HepG2 (cell line): ENCODE data around the gene MYH9. TPM values are rescaled to one million over a fixed set of nuclear protein-coding genes. Genes with fewer than 3 reads are reported as not detected.
"Not testable (repeated sequence)": the region's sequence is repeated elsewhere in the genome, so short reads cannot be mapped to it uniquely, and the experiment has no call there.

Experiments used
- ELF1 ChIP-seq: sonication (generic); formaldehyde crosslinking; IDR thresholded peaks from 2 replicates; pipeline ENCODE4 v1.4.0; 2020; ENCODE audit warnings: missing genetic modification reagents
- FOXC1 ChIP-seq: sonication (generic); formaldehyde crosslinking; IDR thresholded peaks from 2 replicates; pipeline ENCODE4 v1.8.0; 2022; ENCODE audit warnings: mild to moderate bottlenecking, missing genetic modification reagents, borderline replicate concordance
- FOXP1 ChIP-seq, 2 experiments: fragments of 450-650 bp in 1 of 2; IDR thresholded peaks; 2 replicates each; pipeline ENCODE4 v1.6.1; 2017 to 2018; ENCODE audit warnings: antibody characterized with exemption in 1 of 2
- FOXP4 ChIP-seq: sonication (generic); formaldehyde crosslinking; IDR thresholded peaks from 2 replicates; pipeline ENCODE4 v1.4.0; 2020; ENCODE audit warnings: missing genetic modification reagents
- GATAD2A ChIP-seq: IDR thresholded peaks from 2 replicates; pipeline ENCODE4 v1.6.1; 2016
- HDAC1 ChIP-seq: sonication (generic); formaldehyde crosslinking; IDR thresholded peaks from 2 replicates; pipeline ENCODE4 v1.5.1; 2020; ENCODE audit warnings: mild to moderate bottlenecking, missing genetic modification reagents
- HDAC2 ChIP-seq: sonication (generic); formaldehyde crosslinking; IDR thresholded peaks from 2 replicates; pipeline ENCODE4 v1.4.0; 2020; ENCODE audit warnings: missing genetic modification reagents
- KDM5B ChIP-seq: sonication (generic); formaldehyde crosslinking; IDR thresholded peaks from 2 replicates; pipeline ENCODE4 v1.4.0; 2020; ENCODE audit warnings: missing genetic modification reagents, mild to moderate bottlenecking, borderline replicate concordance
- MED1 ChIP-seq: sonication (generic); formaldehyde crosslinking; IDR thresholded peaks from 2 replicates; pipeline ENCODE4 v1.4.0; 2020; ENCODE audit warnings: missing genetic modification reagents
- MEIS1 ChIP-seq: sonication (generic); formaldehyde crosslinking; IDR thresholded peaks from 2 replicates; pipeline ENCODE4 v1.9.0; 2021; ENCODE audit warnings: mild to moderate bottlenecking, missing genetic modification reagents, moderate library complexity, borderline replicate concordance
- NR2F6 ChIP-seq, 2 experiments: IDR thresholded peaks; 2 replicates each; pipeline ENCODE4 v1.6.1; 2016; ENCODE audit warnings: antibody characterized with exemption in 1 of 2, mild to moderate bottlenecking in 1 of 2
- PHF20 ChIP-seq: sonication (generic); formaldehyde crosslinking; IDR thresholded peaks from 2 replicates; pipeline ENCODE4 v1.5.0; 2020; ENCODE audit warnings: mild to moderate bottlenecking, missing genetic modification reagents
- SOX5 ChIP-seq: IDR thresholded peaks from 2 replicates; pipeline ENCODE4 v1.6.1; 2016; ENCODE audit warnings: borderline replicate concordance
- SRF ChIP-seq: IDR thresholded peaks from 2 replicates; pipeline ENCODE4 v1.6.1; 2011; ENCODE audit warnings: mild to moderate bottlenecking, low read depth, low read length, moderate library complexity
- TCF12 ChIP-seq, 2 experiments: fragments of 450-650 bp in 1 of 2; sonication (generic) in 1 of 2; formaldehyde crosslinking in 1 of 2; IDR thresholded peaks; 2 replicates each; pipeline versions ENCODE4 v1.6.1 to v1.8.0; 2017 to 2022; ENCODE audit warnings: antibody characterized with exemption in 1 of 2, mild to moderate bottlenecking in 1 of 2, missing genetic modification reagents in 1 of 2, moderate library complexity in 1 of 2
- THRA ChIP-seq: sonication (generic); formaldehyde crosslinking; IDR thresholded peaks from 2 replicates; pipeline ENCODE4 v1.4.0; 2020; ENCODE audit warnings: missing genetic modification reagents, borderline replicate concordance
- ZFP36L1 ChIP-seq: sonication (generic); formaldehyde crosslinking; IDR thresholded peaks from 2 replicates; pipeline ENCODE4 v1.8.0; 2022; ENCODE audit warnings: mild to moderate bottlenecking, missing genetic modification reagents, moderate library complexity
- ZFX ChIP-seq: sonication (generic); formaldehyde crosslinking; IDR thresholded peaks from 2 replicates; pipeline ENCODE4 v1.4.0; 2020; ENCODE audit warnings: mild to moderate bottlenecking, low read depth, missing genetic modification reagents, moderate library complexity
- ZNF296 ChIP-seq: sonication (generic); formaldehyde crosslinking; conservative IDR thresholded peaks from 2 replicates; pipeline ENCODE4 v1.5.0; 2020; ENCODE audit warnings: mild to moderate bottlenecking, missing genetic modification reagents
- ZNF331 ChIP-seq: sonication (generic); formaldehyde crosslinking; IDR thresholded peaks from 2 replicates; pipeline ENCODE4 v1.4.0; 2020; ENCODE audit warnings: missing genetic modification reagents
- ZNF556 ChIP-seq: sonication (generic); formaldehyde crosslinking; IDR thresholded peaks from 2 replicates; pipeline ENCODE4 v1.4.0; 2020; ENCODE audit warnings: mild to moderate bottlenecking, missing genetic modification reagents, borderline replicate concordance
- ZNF572 ChIP-seq: sonication (generic); formaldehyde crosslinking; IDR thresholded peaks from 2 replicates; pipeline ENCODE4 v1.5.1; 2020; ENCODE audit warnings: mild to moderate bottlenecking, missing genetic modification reagents
- ZNF629 ChIP-seq: sonication (generic); formaldehyde crosslinking; conservative IDR thresholded peaks from 2 replicates; pipeline ENCODE4 v1.5.0; 2020; ENCODE audit warnings: missing genetic modification reagents
- polyA plus RNA-seq, 8 experiments: library from polyadenylated mRNA; depleted of rRNA in 3 of 8; stranded (reverse) in 7 of 8; unstranded in 1 of 8; fragments of >200 nt; fragmentation: Illumina TruSeq in 4 of 8; extraction: Trizol in 4 of 8; gene quantifications; 2 replicates each; pipeline versions ENCODE4 v1.2.1 to v1.2.3, GENCODE V29; 2011 to 2016; ENCODE audit warnings: low read depth in 4 of 8, missing spikeins in 1 of 8, mixed read lengths in 1 of 8; ENCODE audit not compliant: insufficient read depth in 1 of 8
- total RNA-seq, 5 experiments: library from RNA; depleted of rRNA; stranded (reverse); fragments of >200 nt; fragmentation: Illumina TruSeq; extraction: Trizol; gene quantifications; 2 replicates each; pipeline ENCODE4 v1.2.3, GENCODE V29; 2016; ENCODE audit warnings: low read depth in 1 of 5

MYH9 gene
- total and polyA plus RNA-seq, 2 of the 13 experiments (the other 11 are each of a cell fraction or from before 2014, with no cell fraction given), result 50.7 to 98.5 TPM

- TF ChIP-seq ZNF556 (CRISPR knock-in tag) (peak; percentile 28; the same call in 1 of the 2 replicates), NR2F6 (IDR thresholded peaks at IDR 0.05) (peak; percentile 54; the same call in 1 of the 2 replicates), NR2F6 (CRISPR knock-in tag; IDR thresholded peaks at IDR 0.05) (peak; percentile 86), FOXP4 (peak; percentile 76), ZNF296 (0 out of 2 replicates have a peak, but pooled peaks have one; percentile 43), HDAC2 (CRISPR knock-in tag) (peak; percentile 60; the same call in 1 of the 2 replicates), GATAD2A (peak; percentile 64; the same call in 1 of the 2 replicates), KDM5B (CRISPR knock-in tag) (peak; percentile 39; the same call in 1 of the 2 replicates), SRF (0 out of 2 replicates have a peak, but pooled peaks have one; percentile 8), ELF1 (CRISPR knock-in tag) (peak; percentile 35; the same call in 1 of the 2 replicates), HDAC1 (CRISPR knock-in tag) (peak; percentile 70), ZNF629 (peak; percentile 71), ZNF572 (CRISPR knock-in tag) (0 out of 2 replicates have a peak, but pooled peaks have one; percentile 17), FOXP1 (CRISPR knock-in tag; IDR thresholded peaks at IDR 0.05) (peak; percentile 35; the same call in 1 of the 2 replicates), FOXC1 (CRISPR knock-in tag) (0 out of 2 replicates have a peak, but pooled peaks have one; percentile 54), SOX5 (CRISPR knock-in tag) (peak; percentile 77; the same call in 1 of the 2 replicates), PHF20 (CRISPR knock-in tag) (0 out of 2 replicates have a peak, but pooled peaks have one; percentile 19), TCF12 (CRISPR knock-in tag; IDR thresholded peaks at IDR 0.05) (peak; percentile 39; the same call in 1 of the 2 replicates), THRA (peak; percentile 57; the same call in 1 of the 2 replicates), MEIS1 (CRISPR knock-in tag) (peak; percentile 47; the same call in 1 of the 2 replicates), ZNF331 (0 out of 2 replicates have a peak, but pooled peaks have one; percentile 42), MED1 (CRISPR knock-in tag) (peak; percentile 98), ZFP36L1 (CRISPR knock-in tag) (peak; percentile 36; the same call in 1 of the 2 replicates), ZFX (CRISPR knock-in tag) (peak; percentile 90)
- TF ChIP-seq FOXP1, TCF12 (IDR thresholded peaks at IDR 0.05): not testable (repeated sequence)
Measured at GRCh38 chr22:36250292-36250960, 137.3 kb downstream of the MYH9 start (continued).
